ENCODE data around the gene CEACAM3.

CEACAM3 gene

DNA sequence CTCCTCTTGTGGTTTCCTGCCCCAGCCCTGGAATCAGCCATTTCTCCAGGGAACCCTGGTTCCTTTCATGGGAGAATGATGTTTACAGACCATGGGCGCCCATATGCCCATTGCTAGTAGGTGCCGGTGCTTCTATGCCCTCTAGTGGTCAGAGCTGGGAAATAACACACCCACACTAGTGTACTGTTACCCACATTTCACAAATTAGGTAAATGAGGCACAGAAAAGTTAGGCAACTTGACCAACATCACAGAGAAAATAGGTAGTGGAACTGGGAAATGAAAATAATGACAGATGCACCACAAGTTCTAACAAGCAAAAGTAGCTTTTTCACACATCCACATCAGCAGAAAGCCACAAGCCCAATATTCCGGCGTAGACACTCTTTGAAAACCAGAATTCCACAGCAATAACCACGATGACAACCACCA, 1.3 kb upstream of the CEACAM3 start:
- Histone ChIP-seq H3K36me3 (ENCODE audit: insufficient read depth, low read length) (no peaks in the 10 kb centered on the region), H3K4me1 (ENCODE audit: insufficient read depth, low read length) (no peaks in the 10 kb centered on the region), H3K27ac (ENCODE audit: low read depth, low read length) (no peak overlapping the region)

DNA sequence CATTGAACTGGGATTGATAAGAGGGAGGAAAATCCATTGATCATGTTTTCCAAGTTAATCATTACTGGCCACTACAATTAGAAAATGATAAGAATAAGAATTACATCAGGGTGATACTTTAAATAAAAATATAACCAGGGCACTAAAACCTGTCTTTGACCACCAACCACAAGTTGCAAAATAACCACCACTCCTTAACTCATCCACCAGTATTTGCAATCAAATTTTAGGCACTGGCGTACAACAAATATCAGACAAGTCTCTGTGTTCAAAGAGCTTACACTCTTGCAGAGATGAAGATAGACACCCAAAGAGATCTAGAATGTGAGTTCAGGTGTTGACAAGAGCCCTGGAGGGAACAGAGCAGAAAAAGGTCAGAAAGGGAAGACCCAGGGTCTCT, 514 bp downstream of the CEACAM3 start:
- H3K9ac ChIP-seq (ENCODE audit: low read length), result no peak overlapping the region
- no peak overlapping the region for H3K27ac ChIP-seq (ENCODE audit: low read depth, low read length)
- no peaks in the 10 kb centered on the region for H3K4me1 ChIP-seq (ENCODE audit: insufficient read depth, low read length)
- no peaks in the 10 kb centered on the region for H3K27me3 ChIP-seq (ENCODE audit: control insufficient read depth in 1 of 2, insufficient read depth in 2 of 2, low read length in 2 of 2)
- H3K4me3 ChIP-seq (ENCODE audit: low read depth in 1 of 2, low read length in 2 of 2), result no peak overlapping the region
- H3K9me3 ChIP-seq (ENCODE audit: low read length), result no peaks in the 10 kb centered on the region
- H3K36me3 ChIP-seq (ENCODE audit: insufficient read depth, low read length), result no peaks in the 10 kb centered on the region

More for the DNA sequence above, 1.3 kb upstream of the CEACAM3 start:
- no peaks in the 10 kb centered on the region for H3K27me3 ChIP-seq (ENCODE audit: control insufficient read depth in 1 of 2, insufficient read depth in 2 of 2, low read length in 2 of 2)
- H3K9me3 ChIP-seq (ENCODE audit: low read length), result no peaks in the 10 kb centered on the region
- no peak overlapping the region for H3K4me3 ChIP-seq (ENCODE audit: low read depth in 1 of 2, low read length in 2 of 2)
- H3K9ac ChIP-seq (ENCODE audit: low read length), result no peak overlapping the region

GRCh38 chr19:41799444-41800000, 3.1 kb downstream of the CEACAM3 start:
- H3K9ac ChIP-seq (ENCODE audit: low read length), result no peak overlapping the region
- no peaks in the 10 kb centered on the region for H3K27me3 ChIP-seq (ENCODE audit: control insufficient read depth in 1 of 2, insufficient read depth in 2 of 2, low read length in 2 of 2)
- H3K4me1 ChIP-seq (ENCODE audit: insufficient read depth, low read length), result no peaks in the 10 kb centered on the region
- no peak overlapping the region for H3K27ac ChIP-seq (ENCODE audit: low read depth, low read length)
- H3K4me3 ChIP-seq (ENCODE audit: low read depth in 1 of 2, low read length in 2 of 2), result no peak overlapping the region
- no peaks in the 10 kb centered on the region for H3K36me3 ChIP-seq (ENCODE audit: insufficient read depth, low read length)
- no peaks in the 10 kb centered on the region for H3K9me3 ChIP-seq (ENCODE audit: low read length)

GRCh38 chr19:41801031-41801430, 4.6 kb downstream of the CEACAM3 start:
- no peaks in the 10 kb centered on the region for H3K9me3 ChIP-seq (ENCODE audit: low read length)
- H3K27me3 ChIP-seq (ENCODE audit: control insufficient read depth in 1 of 2, insufficient read depth in 2 of 2, low read length in 2 of 2), result no peaks in the 10 kb centered on the region
- H3K4me1 ChIP-seq (ENCODE audit: insufficient read depth, low read length), result no peaks in the 10 kb centered on the region
- no peak overlapping the region for H3K9ac ChIP-seq (ENCODE audit: low read length)
- no peak overlapping the region for H3K27ac ChIP-seq (ENCODE audit: low read depth, low read length)
- no peak overlapping the region for H3K4me3 ChIP-seq (ENCODE audit: low read depth in 1 of 2, low read length in 2 of 2)
- H3K36me3 ChIP-seq (ENCODE audit: insufficient read depth, low read length), result no peaks in the 10 kb centered on the region

DNA sequence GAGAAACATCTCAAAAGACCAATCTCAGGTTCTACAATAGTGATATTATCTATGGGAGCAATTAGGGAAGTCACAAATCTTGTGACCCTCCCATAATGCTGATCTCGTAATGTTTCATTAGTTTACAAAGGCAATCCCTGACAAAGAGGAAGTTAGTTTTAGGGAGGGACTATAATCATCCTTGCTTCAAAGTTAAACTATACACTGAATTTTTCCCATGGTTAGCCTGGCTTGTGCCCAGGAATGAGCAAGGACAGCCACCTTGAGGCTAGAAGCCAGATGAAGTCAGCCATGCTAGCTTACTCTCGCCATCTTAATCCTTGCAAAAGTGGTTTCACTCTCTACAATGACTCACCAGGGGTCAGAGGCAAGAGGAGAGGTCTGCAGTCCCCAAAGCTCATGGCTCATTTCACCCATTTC, 5.4 kb downstream of the CEACAM3 start:
- no peaks in the 10 kb centered on the region for H3K36me3 ChIP-seq (ENCODE audit: insufficient read depth, low read length)
- H3K27me3 ChIP-seq (ENCODE audit: control insufficient read depth in 1 of 2, insufficient read depth in 2 of 2, low read length in 2 of 2), result no peaks in the 10 kb centered on the region
- H3K9ac ChIP-seq (ENCODE audit: low read length), result no peak overlapping the region
- H3K27ac ChIP-seq (ENCODE audit: low read depth, low read length), result no peak overlapping the region
- H3K9me3 ChIP-seq (ENCODE audit: low read length), result no peaks in the 10 kb centered on the region
- H3K4me1 ChIP-seq (ENCODE audit: insufficient read depth, low read length), result no peaks in the 10 kb centered on the region
- no peak overlapping the region for H3K4me3 ChIP-seq (ENCODE audit: low read depth in 1 of 2, low read length in 2 of 2)

GRCh38 chr19:41802770-41803169, 6.4 kb downstream of the CEACAM3 start:
- no peaks in the 10 kb centered on the region for H3K4me1 ChIP-seq (ENCODE audit: insufficient read depth, low read length)
- H3K27me3 ChIP-seq (ENCODE audit: control insufficient read depth in 1 of 2, insufficient read depth in 2 of 2, low read length in 2 of 2), result no peaks in the 10 kb centered on the region
- no peaks in the 10 kb centered on the region for H3K36me3 ChIP-seq (ENCODE audit: insufficient read depth, low read length)
- H3K9ac ChIP-seq (ENCODE audit: low read length), result no peak overlapping the region
- no peaks in the 10 kb centered on the region for H3K9me3 ChIP-seq (ENCODE audit: low read length)
- no peak overlapping the region for H3K27ac ChIP-seq (ENCODE audit: low read depth, low read length)
- H3K4me3 ChIP-seq (ENCODE audit: low read depth in 1 of 2, low read length in 2 of 2), result no peak overlapping the region

GRCh38 chr19:41804336-41804735, 7.9 kb downstream of the CEACAM3 start:
- no peaks in the 10 kb centered on the region for H3K27me3 ChIP-seq (ENCODE audit: control insufficient read depth in 1 of 2, insufficient read depth in 2 of 2, low read length in 2 of 2)
- H3K36me3 ChIP-seq (ENCODE audit: insufficient read depth, low read length), result no peaks in the 10 kb centered on the region
- no peak overlapping the region for H3K27ac ChIP-seq (ENCODE audit: low read depth, low read length)
- no peak overlapping the region for H3K9ac ChIP-seq (ENCODE audit: low read length)
- H3K4me1 ChIP-seq (ENCODE audit: insufficient read depth, low read length), result no peaks in the 10 kb centered on the region
- no peak overlapping the region for H3K4me3 ChIP-seq (ENCODE audit: low read depth in 1 of 2, low read length in 2 of 2)
- H3K9me3 ChIP-seq (ENCODE audit: low read length), result no peaks in the 10 kb centered on the region

GRCh38 chr19:41807176-41807575, 10.8 kb downstream of the CEACAM3 start:
- Histone ChIP-seq H3K36me3 (ENCODE audit: insufficient read depth, low read length) (no peaks in the 10 kb centered on the region), H3K27ac (ENCODE audit: low read depth, low read length) (no peak overlapping the region), H3K27me3 (ENCODE audit: control insufficient read depth in 1 of 2, insufficient read depth in 2 of 2, low read length in 2 of 2) (peaks cover 0 to 4% of the 10 kb centered on the region in 2 donors), H3K4me1 (ENCODE audit: insufficient read depth, low read length) (no peaks in the 10 kb centered on the region), H3K9me3 (ENCODE audit: low read length) (no peaks in the 10 kb centered on the region), H3K9ac (ENCODE audit: low read length) (no peak overlapping the region), H3K4me3 (ENCODE audit: low read depth in 1 of 2, low read length in 2 of 2) (no peak overlapping the region)

DNA sequence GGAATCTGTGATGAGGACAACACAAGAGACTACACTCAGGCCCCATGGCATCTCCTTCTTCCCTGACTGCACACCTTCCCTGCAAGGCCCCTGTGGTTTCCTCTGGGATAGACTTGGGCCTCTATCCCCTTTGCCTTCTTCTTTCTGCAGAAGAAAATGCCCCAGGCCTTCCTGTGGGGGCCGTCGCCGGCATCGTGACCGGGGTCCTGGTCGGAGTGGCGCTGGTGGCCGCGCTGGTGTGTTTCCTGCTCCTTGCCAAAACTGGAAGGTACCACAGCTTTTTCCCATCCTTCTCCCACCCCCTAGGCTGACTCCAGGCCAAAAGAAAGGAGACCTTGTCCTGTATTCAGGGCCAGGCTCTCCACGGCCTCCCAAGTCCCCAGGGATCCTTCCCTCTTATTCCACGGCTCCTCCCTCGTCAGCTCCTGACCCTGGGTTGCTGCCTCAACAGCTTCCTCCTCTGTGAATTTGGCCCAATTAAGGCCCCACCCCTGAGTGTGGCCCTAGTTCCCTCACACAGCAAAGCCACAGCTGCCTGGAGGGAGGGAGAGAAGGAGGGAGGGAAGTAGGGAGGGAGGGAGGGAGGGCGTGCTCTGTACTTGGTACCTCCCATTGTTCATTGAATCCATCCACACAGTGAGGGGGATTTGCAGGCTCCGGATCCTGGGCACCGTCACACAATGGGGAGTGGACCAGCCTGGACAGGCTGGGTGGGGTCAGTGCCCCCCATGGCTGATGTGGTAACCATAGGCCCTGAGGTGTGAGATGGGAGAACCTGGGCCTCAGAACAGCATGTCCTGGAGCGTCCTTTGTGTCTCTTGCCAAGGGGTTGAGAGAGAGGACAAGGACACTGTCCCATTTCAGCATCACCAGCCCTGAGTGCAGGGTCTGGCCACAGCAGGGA, 12.5 kb downstream of the CEACAM3 start:
- no peak overlapping the region for H3K27ac ChIP-seq (ENCODE audit: low read depth, low read length)
- H3K36me3 ChIP-seq (ENCODE audit: insufficient read depth, low read length), result no peaks in the 10 kb centered on the region
- no peak overlapping the region for H3K9ac ChIP-seq (ENCODE audit: low read length)
- H3K4me1 ChIP-seq (ENCODE audit: insufficient read depth, low read length), result no peaks in the 10 kb centered on the region
- H3K4me3 ChIP-seq (ENCODE audit: low read depth in 1 of 2, low read length in 2 of 2), result no peak overlapping the region
- peaks cover 0 to 4% of the 10 kb centered on the region in 2 donors for H3K27me3 ChIP-seq (ENCODE audit: control insufficient read depth in 1 of 2, insufficient read depth in 2 of 2, low read length in 2 of 2)
- no peaks in the 10 kb centered on the region for H3K9me3 ChIP-seq (ENCODE audit: low read length)

GRCh38 chr19:41810301-41810700, 13.9 kb downstream of the CEACAM3 start:
- H3K36me3 ChIP-seq (ENCODE audit: insufficient read depth, low read length), result no peaks in the 10 kb centered on the region
- H3K4me1 ChIP-seq (ENCODE audit: insufficient read depth, low read length), result no peaks in the 10 kb centered on the region
- H3K4me3 ChIP-seq (ENCODE audit: low read depth in 1 of 2, low read length in 2 of 2), result no peak overlapping the region
- no peak overlapping the region for H3K27ac ChIP-seq (ENCODE audit: low read depth, low read length)
- H3K9me3 ChIP-seq (ENCODE audit: low read length), result no peaks in the 10 kb centered on the region
- no peak overlapping the region for H3K9ac ChIP-seq (ENCODE audit: low read length)
- H3K27me3 ChIP-seq (ENCODE audit: control insufficient read depth in 1 of 2, insufficient read depth in 2 of 2, low read length in 2 of 2), result peaks cover 0 to 4% of the 10 kb centered on the region in 2 donors

DNA sequence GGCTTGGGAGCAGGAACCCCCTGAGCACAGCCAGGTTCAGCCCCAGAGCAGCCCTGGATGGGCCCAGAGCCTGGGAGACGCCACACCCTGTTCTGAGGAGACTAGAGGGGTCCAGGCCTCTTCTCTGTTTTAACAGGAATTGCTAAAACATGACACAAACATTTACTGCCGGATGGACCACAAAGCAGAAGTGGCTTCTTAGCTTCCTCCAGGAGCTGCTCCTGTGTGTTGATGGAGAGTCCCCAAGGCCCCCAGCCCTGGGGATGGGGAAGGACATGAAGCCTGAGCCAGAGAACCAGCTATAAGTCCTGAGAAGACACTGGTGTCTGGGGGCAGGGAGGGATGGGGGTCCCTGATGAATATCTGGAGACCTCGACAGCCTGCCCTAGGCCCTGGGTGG, 14.6 kb downstream of the CEACAM3 start:
- H3K4me1 ChIP-seq (ENCODE audit: insufficient read depth, low read length), result no peaks in the 10 kb centered on the region
- no peaks in the 10 kb centered on the region for H3K36me3 ChIP-seq (ENCODE audit: insufficient read depth, low read length)
- H3K27me3 ChIP-seq (ENCODE audit: control insufficient read depth in 1 of 2, insufficient read depth in 2 of 2, low read length in 2 of 2), result peaks cover 0 to 4% of the 10 kb centered on the region in 2 donors
- no peak overlapping the region for H3K27ac ChIP-seq (ENCODE audit: low read depth, low read length)
- no peaks in the 10 kb centered on the region for H3K9me3 ChIP-seq (ENCODE audit: low read length)
- no peak overlapping the region for H3K4me3 ChIP-seq (ENCODE audit: low read depth in 1 of 2, low read length in 2 of 2)
- H3K9ac ChIP-seq (ENCODE audit: low read length), result no peak overlapping the region
